GM23338 (cell line): Measurements from ENCODE around the gene RAD1. TPM values are rescaled to one million over a fixed set of nuclear protein-coding genes. Genes with fewer than 3 reads are reported as not detected.

Experiments
- ATAC-seq: fragments of 200-7000 bp; cut with Tn5 transposase; 3 replicates; pipeline ENCODE4 v1.9.1; 2020
- DNase-seq: peaks from one replicate; pipeline ENCODE4 v3.0.0-alpha.2; 2015; ENCODE audit warnings: low spot score
- H2AFZ ChIP-seq: fragments of 200-600 bp; sonication (generic); 2 replicates; pipeline ENCODE4 v1.8.0; 2016; ENCODE audit warnings: antibody characterized with exemption, mild to moderate bottlenecking, moderate library complexity
- H3F3A ChIP-seq: fragments of 200-600 bp; sonication (generic); replicated peaks from 2 replicates; pipeline ENCODE4 v1.8.0; 2017; ENCODE audit warnings: antibody characterized with exemption, mixed run types, low read depth
- H3K27ac ChIP-seq: fragments of 200-600 bp; sonication (generic); 2 replicates; pipeline ENCODE4 v1.6.1; 2016; ENCODE audit warnings: low read depth
- H3K27me3 ChIP-seq: fragments of 200-600 bp; sonication (generic); 2 replicates; pipeline ENCODE4 v1.8.0; 2016; ENCODE audit warnings: mild to moderate bottlenecking, mixed run types, moderate library complexity; ENCODE audit not compliant: insufficient read depth
- H3K36me3 ChIP-seq: fragments of 200-600 bp; sonication (generic); 2 replicates; pipeline ENCODE4 v1.8.0; 2016; ENCODE audit warnings: mild to moderate bottlenecking; ENCODE audit not compliant: insufficient read depth
- H3K4me1 ChIP-seq: fragments of 200-600 bp; sonication (generic); 2 replicates; pipeline ENCODE4 v1.8.0; 2016; ENCODE audit warnings: mild to moderate bottlenecking, moderate library complexity; ENCODE audit not compliant: insufficient read depth
- H3K4me2 ChIP-seq: fragments of 200-600 bp; sonication (generic); 2 replicates; pipeline ENCODE4 v1.7.1; 2017; ENCODE audit warnings: mixed run types
- H3K4me3 ChIP-seq: fragments of 200-600 bp; sonication (generic); 2 replicates; pipeline ENCODE4 v1.6.1; 2016; ENCODE audit warnings: mixed run types
- H3K79me2 ChIP-seq: fragments of 200-600 bp; sonication (generic); replicated peaks from 2 replicates; pipeline ENCODE4 v1.8.0; 2017; ENCODE audit warnings: mild to moderate bottlenecking; ENCODE audit not compliant: insufficient read depth
- H3K9me2 ChIP-seq: fragments of 200-600 bp; sonication (generic); 2 replicates; pipeline ENCODE4 v1.8.0; 2017; ENCODE audit not compliant: insufficient read depth
- H4K20me1 ChIP-seq: fragments of 200-600 bp; sonication (generic); replicated peaks from 2 replicates; pipeline ENCODE4 v1.8.0; 2017; ENCODE audit warnings: mild to moderate bottlenecking; ENCODE audit not compliant: insufficient read depth
- H3K27ac Mint-ChIP-seq: 2 replicates; pipeline ENCODE4 v1.8.0; 2020; ENCODE audit warnings: inconsistent platforms, mild to moderate bottlenecking, moderate library complexity, mixed read lengths
- H3K27me3 Mint-ChIP-seq: 3 replicates; pipeline ENCODE4 v1.8.0; 2022; ENCODE audit warnings: low read depth, mild to moderate bottlenecking, moderate library complexity, mixed read lengths, inconsistent platforms; ENCODE audit not compliant: insufficient read depth, poor library complexity
- H3K36me3 Mint-ChIP-seq: 3 replicates; pipeline ENCODE4 v1.8.0; 2021; ENCODE audit warnings: low read depth, mild to moderate bottlenecking, inconsistent platforms, moderate library complexity, mixed read lengths
- H3K4me1 Mint-ChIP-seq: 3 replicates; pipeline ENCODE4 v1.8.0; 2020; ENCODE audit warnings: mild to moderate bottlenecking, inconsistent platforms, mixed read lengths
- H3K4me3 Mint-ChIP-seq: 3 replicates; pipeline ENCODE4 v1.8.0; 2021; ENCODE audit warnings: moderate library complexity, mild to moderate bottlenecking, inconsistent platforms, mixed read lengths
- H3K9me3 Mint-ChIP-seq: 3 replicates; pipeline ENCODE4 v1.8.0; 2020; ENCODE audit warnings: moderate library complexity, mild to moderate bottlenecking, inconsistent platforms, mixed read lengths
- CREB1 ChIP-seq: fragments of 250-450 bp; sonication (Bioruptor Pico); IDR thresholded peaks from 2 replicates; pipeline ENCODE4 v1.5.0; 2020; ENCODE audit warnings: low read depth, mild to moderate bottlenecking, moderate library complexity
- CTCF ChIP-seq, 2 experiments: fragments of 200-600 bp in 1 of 2; sonication (generic) in 1 of 2; conservative IDR thresholded peaks; 2 replicates each; pipeline versions ENCODE4 v1.5.1 to v1.6.1; 2016 to 2017; ENCODE audit warnings: antibody characterized with exemption in 2 of 2, low read depth in 2 of 2, mild to moderate bottlenecking in 2 of 2, moderate library complexity in 1 of 2
- EZH2 ChIP-seq: fragments of 200-600 bp; sonication (generic); IDR thresholded peaks from one replicate; pipeline ENCODE4 v1.8.0; 2017; ENCODE audit warnings: antibody characterized with exemption, mild to moderate bottlenecking, low read depth; ENCODE audit not compliant: unreplicated experiment
- EZH2phosphoT487 ChIP-seq: fragments of 200-600 bp; sonication (generic); IDR thresholded peaks from one replicate; pipeline ENCODE4 v1.8.1; 2018; ENCODE audit warnings: antibody characterized with exemption; ENCODE audit not compliant: unreplicated experiment
- NANOG ChIP-seq: IDR thresholded peaks from 2 replicates; pipeline ENCODE4 v1.6.1; 2016; ENCODE audit warnings: antibody characterized with exemption, borderline replicate concordance
- POLR2AphosphoS5 ChIP-seq: IDR thresholded peaks from 2 replicates; pipeline ENCODE4 v1.6.1; 2016; ENCODE audit warnings: antibody characterized with exemption, low read depth
- ZNF114 ChIP-seq: fragments of 250-450 bp; sonication (Bioruptor Pico); IDR thresholded peaks from 2 replicates; pipeline ENCODE4 v1.5.0; 2020; ENCODE audit warnings: mild to moderate bottlenecking, moderate library complexity
- ZNF462 ChIP-seq: fragments of 250-450 bp; sonication (Bioruptor Pico); IDR thresholded peaks from 2 replicates; pipeline ENCODE4 v1.5.0; 2020; ENCODE audit warnings: mild to moderate bottlenecking, moderate library complexity
- polyA plus RNA-seq: library from polyadenylated mRNA; unstranded; fragments of >200 nt; fragmentation: Nextera tagmentation; extraction: Ambion mirVana; gene quantifications from 2 replicates; pipeline ENCODE4 v1.2.1, GENCODE V29; 2016
- total RNA-seq: library from RNA; depleted of rRNA; stranded (reverse); fragments of >200 nt; shearing (Covaris generic); gene quantifications from 2 replicates; pipeline ENCODE4 v1.2.3, GENCODE V29; 2014

RAD1 gene
- total and polyA plus RNA-seq, 2 experiments from 2014 or later: 39.3 to 40.9 TPM

- TF ChIP-seq ZNF462 (CRISPR knock-in tag) (no peak), ZNF114 (CRISPR knock-in tag) (no peak), CREB1 (CRISPR knock-in tag) (no peak), CTCF (conservative IDR thresholded peaks at IDR 0.05; ENCODE audit: low read depth in 2 of 2) (no peak), EZH2 (no peak)
Measured at GRCh38 chr5:34914671-34915138, 599 bp downstream of the RAD1 start (continued).

GRCh38 chr5:34913072-34913471, 2.2 kb downstream of the RAD1 start:
- Mint-ChIP-seq H3K36me3 (peaks cover 59% of the 10 kb centered on the region), H3K27ac (no peak overlapping the region), H3K4me3 (no peak overlapping the region; the same call in 2 of the 3 replicates), H3K27me3 (peaks cover 2% of the 10 kb centered on the region), H3K9me3 (no peaks in the 10 kb centered on the region), H3K4me1 (peaks cover 22% of the 10 kb centered on the region)
- Histone ChIP-seq H3K4me3 (no peak overlapping the region), H3K36me3 (peaks cover 41% of the 10 kb centered on the region; the same call in 1 of the 2 replicates), H3K27me3 (no peaks in the 10 kb centered on the region), H4K20me1 (peaks cover 20% of the 10 kb centered on the region), H3F3A (0 out of 2 replicates have a peak, but pooled peaks cover 10% of the 10 kb centered on the region), H3K9me2 (no peaks in the 10 kb centered on the region), H3K27ac (no peak overlapping the region), H2AFZ (no peak overlapping the region), H3K4me1 (peaks cover 21% of the 10 kb centered on the region), H3K4me2 (no peak overlapping the region), H3K79me2 (peaks cover 66% of the 10 kb centered on the region)
- ATAC-seq (no peak), DNase-seq (no peak)
- TF ChIP-seq ZNF114 (CRISPR knock-in tag) (no peak), EZH2 (no peak), ZNF462 (CRISPR knock-in tag) (no peak), POLR2AphosphoS5 (no peak), NANOG (no peak), EZH2phosphoT487 (no peak)
